GM19023 (cell line): Measurements from ENCODE around the gene GSX2.
"Not testable (repeated sequence)": the region's sequence is repeated elsewhere in the genome, so short reads cannot be mapped to it uniquely, and the experiment has no call there.

Source experiments
- ATAC-seq: cut with Tn5 transposase; IDR thresholded peaks from one replicate; pipeline ENCODE4 v1.9.1; 2021; ENCODE audit warnings: mild to moderate bottlenecking, moderate library complexity; ENCODE audit not compliant: unreplicated experiment

GSX2 gene

GRCh38 chr4:54099748-54100574, at the start of gene GSX2:
TSS of gene GSX2 (plus strand) at chr4:54100163. CDS start at chr4:54100345, 182 bp downstream.
- ATAC-seq: no peak

- no peak for ATAC-seq
These were observed 49.6 kb upstream of the GSX2 start for GRCh38 chr4:54050214-54050904.

DNA sequence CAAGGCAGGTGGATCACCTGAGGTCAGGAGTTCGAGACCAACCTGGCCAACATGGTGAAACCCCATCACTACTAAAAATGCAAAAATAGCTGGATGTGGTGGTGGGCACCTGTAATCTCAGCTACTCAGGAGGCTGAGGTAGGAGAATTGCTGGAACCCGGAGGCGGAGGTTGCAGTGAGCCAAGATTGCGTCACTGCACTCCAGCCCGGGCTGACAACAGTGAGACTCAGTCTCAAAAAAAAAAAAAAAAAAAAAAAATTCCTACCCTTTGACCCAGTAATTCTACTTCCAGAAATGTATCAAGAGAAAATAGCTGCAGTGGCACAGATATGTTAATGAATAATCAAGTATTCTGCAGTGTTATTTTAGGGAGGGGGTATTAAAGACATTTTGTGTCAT, 46.6 kb upstream of the GSX2 start:
- ATAC-seq: not testable (repeated sequence)

- no peak for ATAC-seq
These were observed 45.5 kb upstream of the GSX2 start for GRCh38 chr4:54054501-54054900.

GRCh38 chr4:54055494-54055893, 44.5 kb upstream of the GSX2 start:
- no peak for ATAC-seq

DNA sequence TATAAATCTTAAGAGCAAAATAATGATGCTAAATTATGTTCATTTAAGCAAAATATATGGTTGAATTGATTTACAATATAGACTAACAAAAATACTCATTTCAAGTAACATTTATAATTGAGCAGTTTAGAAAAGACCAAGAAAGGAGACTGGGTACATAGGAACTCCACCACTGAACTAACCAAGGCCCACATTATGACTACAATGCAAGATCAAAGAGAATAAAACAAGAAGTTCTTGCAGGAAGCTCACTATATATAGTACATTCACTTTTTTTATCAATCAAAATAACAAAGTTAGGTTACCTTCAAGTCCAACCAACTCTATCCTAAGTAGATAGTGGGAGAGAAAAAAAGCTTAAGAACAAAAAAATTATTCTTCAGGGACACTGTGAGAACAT, 43.6 kb upstream of the GSX2 start:
- ATAC-seq: no peak

- no peak for ATAC-seq
These were observed 41.8 kb upstream of the GSX2 start for GRCh38 chr4:54058171-54058570.

DNA sequence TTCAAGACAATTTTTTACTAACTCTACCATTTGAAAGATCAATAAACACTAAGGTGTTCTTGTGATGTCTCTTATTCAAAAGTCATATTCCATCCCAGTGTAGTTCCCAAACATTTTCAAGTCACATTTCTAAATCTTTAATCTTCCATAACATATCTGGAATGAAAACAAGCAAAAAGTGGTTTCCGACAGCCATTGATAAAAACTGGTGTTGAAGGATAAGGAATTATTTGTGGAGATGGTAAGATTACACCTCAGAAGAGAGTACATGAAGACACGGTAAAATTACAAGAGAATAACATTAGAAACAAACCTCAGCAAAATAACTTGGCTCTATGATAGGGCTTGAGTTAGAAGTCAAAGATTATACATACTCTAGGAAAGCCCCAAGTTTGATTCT, 39.8 kb upstream of the GSX2 start:
- no peak for ATAC-seq

- no peak for ATAC-seq
These were observed 38.9 kb upstream of the GSX2 start for GRCh38 chr4:54061067-54061466.

DNA sequence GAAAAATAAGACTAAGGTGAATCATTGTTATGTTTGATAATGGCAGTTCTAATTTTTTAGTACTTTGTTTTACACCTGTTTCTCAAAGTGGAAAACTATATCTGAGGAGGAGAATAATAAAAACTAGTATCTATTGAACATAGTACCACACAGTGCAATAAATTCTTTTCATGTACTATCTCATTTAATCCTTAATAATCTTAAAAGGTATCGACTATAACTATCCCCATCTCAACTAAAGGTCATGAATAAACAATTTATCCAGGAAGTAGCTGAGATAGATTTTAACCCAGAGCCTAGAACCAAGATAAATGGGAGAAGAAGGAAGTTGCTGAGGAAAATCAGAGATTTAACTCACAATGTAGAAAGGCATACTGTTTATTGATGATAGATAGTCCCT, 38.1 kb upstream of the GSX2 start:
- ATAC-seq: no peak

DNA sequence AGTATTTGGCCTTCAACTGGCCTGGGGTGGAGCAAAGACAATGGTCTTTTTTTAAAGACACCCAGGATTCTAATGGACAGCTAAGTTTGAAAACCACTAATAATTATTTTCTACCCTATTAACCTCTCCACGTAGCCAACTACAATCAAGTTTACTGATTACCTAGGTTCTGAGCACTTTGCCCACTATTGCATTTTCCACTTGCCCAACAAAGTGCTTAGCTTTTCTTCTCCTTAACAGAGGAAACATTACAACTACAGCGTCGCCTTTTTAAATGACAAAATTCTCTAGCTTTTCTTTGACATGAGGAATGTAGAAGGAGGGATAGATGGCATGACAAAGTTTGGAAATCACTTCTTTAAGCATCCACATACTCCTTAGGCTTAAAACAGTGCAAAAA, 37.6 kb upstream of the GSX2 start:
- ATAC-seq: no peak

DNA sequence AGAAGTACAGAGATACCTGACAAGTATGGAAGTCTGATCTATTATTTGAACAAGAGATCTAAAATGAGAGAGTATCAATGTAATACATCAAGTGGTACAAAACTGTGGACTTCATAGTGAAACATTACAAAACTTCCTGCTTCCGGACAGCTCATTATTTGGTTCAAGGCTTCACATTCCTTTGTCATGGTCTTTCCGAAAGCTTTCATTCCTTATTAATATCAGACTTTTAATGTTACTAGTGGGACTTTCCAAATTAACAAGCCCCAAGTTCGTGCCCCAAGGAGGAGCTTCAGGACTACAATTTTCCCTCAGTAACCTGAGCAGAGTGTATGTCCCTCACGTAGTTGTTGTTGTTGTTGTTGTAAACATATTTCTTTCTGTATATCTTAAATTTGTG, 36.7 kb upstream of the GSX2 start:
- ATAC-seq: no peak

GRCh38 chr4:54063737-54064316, 36.1 kb upstream of the GSX2 start:
- ATAC-seq: peak; percentile 35

GRCh38 chr4:54064317-54065111, 35.4 kb upstream of the GSX2 start, which contains the start of gene CHIC2:
TSS of gene CHIC2 (minus strand) at chr4:54064605. CDS start at chr4:54064300, 305 bp downstream.
- ATAC-seq: peak; percentile 98

GRCh38 chr4:54065282-54066087, 34.5 kb upstream of the GSX2 start:
- no peak for ATAC-seq

- no peak for ATAC-seq
These were observed 33.9 kb upstream of the GSX2 start for GRCh38 chr4:54066088-54066415.

- ATAC-seq: no peak
These were observed 33.2 kb upstream of the GSX2 start for GRCh38 chr4:54066718-54067129.

- no peak for ATAC-seq
These were observed 32.8 kb upstream of the GSX2 start for GRCh38 chr4:54067166-54067565.

DNA sequence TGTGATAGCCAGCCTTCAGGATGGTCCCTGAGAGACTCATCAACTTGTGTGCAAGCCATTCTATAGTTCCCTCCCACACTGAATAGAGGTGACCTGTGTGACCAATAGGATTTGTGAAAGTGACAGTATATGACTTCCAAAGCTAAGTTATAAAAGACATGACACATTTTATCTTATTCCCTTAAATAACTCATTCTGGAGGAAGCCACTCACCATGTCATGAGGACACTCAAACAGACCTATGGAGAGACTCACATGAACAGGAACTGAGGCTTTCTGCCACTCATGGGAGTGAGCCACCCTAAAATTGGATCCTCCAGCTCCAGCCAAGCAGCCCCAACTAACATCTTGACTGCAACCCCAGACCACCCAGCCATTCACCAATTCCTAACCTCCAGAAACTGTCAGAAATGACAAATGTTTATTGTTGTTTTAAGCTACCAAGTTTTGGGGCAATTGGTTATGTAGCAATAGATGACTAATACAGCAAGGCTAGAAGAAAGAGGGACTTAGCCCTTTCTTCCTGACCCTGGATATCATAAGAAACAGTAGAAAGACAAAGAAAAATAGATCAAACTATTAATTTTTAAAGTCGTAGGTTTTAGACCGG, 26.6 kb upstream of the GSX2 start:
- no peak for ATAC-seq

- no peak for ATAC-seq
These were observed 25.6 kb upstream of the GSX2 start for GRCh38 chr4:54074381-54074780.
